B cell (primary cell): ENCODE results near the gene CCDC88B. TPM values are rescaled to one million over a fixed set of nuclear protein-coding genes. Genes with fewer than 3 reads are reported as not detected.

ENCODE experiments used
- ATAC-seq: fragments of 200-7000 bp; cut with Tn5 transposase; one replicate; pipeline ENCODE4 v1.10.0; 2021; ENCODE audit warnings: low read depth, mild to moderate bottlenecking, moderate number of reproducible peaks, moderate library complexity
- CTCF ChIA-PET: fragments of 350-600 bp; sonication (Branson Sonifier 250); formaldehyde crosslinking; loops from one replicate; lab custom pipeline; 2021; ENCODE audit warnings: antibody characterized with exemption, inconsistent platforms; lab: Charles Lee
- POLR2A ChIA-PET: fragments of 350-600 bp; sonication (Branson Sonifier 250); formaldehyde crosslinking; loops from one replicate; lab custom pipeline; 2021; ENCODE audit warnings: antibody characterized with exemption; lab: Charles Lee
- DNase-seq: peaks from one replicate; pipeline ENCODE4 v3.0.0; 2013
- H2AFZ ChIP-seq: 2 replicates; pipeline ENCODE4 v1.6.1; 2012; ENCODE audit warnings: mild to moderate bottlenecking, low read depth, low read length; ENCODE audit not compliant: insufficient read depth, poor library complexity, severe bottlenecking
- H3K27ac ChIP-seq, 2 donors: 1 replicate in 1 of 2; 2 replicates in 1 of 2; pipeline ENCODE4 v1.5.1; 2012 to 2013; ENCODE audit warnings: low read length in 2 of 2, mild to moderate bottlenecking in 2 of 2, moderate library complexity in 1 of 2
- H3K27me3 ChIP-seq, 4 experiments: fragments of 200-600 bp in 1 of 4; sonication (generic) in 1 of 4; replicated peaks in 1 of 4; 1 replicate in 2 of 4; 2 replicates in 2 of 4; pipeline versions ENCODE4 v1.6.1 to v1.7.0; 2013 to 2016; ENCODE audit warnings: low read length in 3 of 4, mild to moderate bottlenecking in 2 of 4, mixed read lengths in 1 of 4, moderate library complexity in 1 of 4; ENCODE audit not compliant: insufficient read depth in 4 of 4, control insufficient read depth in 3 of 4; ENCODE audit errors: control extremely low read depth in 1 of 4
- H3K36me3 ChIP-seq, 2 experiments: replicated peaks in 1 of 2; 1 replicate in 1 of 2; 2 replicates in 1 of 2; pipeline versions ENCODE4 v1.6.1 to v1.7.1; 2013; ENCODE audit warnings: low read length in 1 of 2; ENCODE audit not compliant: insufficient read depth in 2 of 2, control insufficient read depth in 1 of 2; ENCODE audit errors: control extremely low read depth in 1 of 2, extremely low read depth in 1 of 2
- H3K4me1 ChIP-seq, 2 donors: fragments of 200-600 bp in 1 of 2; sonication (generic) in 1 of 2; 1 replicate in 1 of 2; 2 replicates in 1 of 2; pipeline versions ENCODE4 v1.5.1 to v1.6.1; 2013 to 2017; ENCODE audit warnings: low read length in 2 of 2; ENCODE audit not compliant: control insufficient read depth in 2 of 2, insufficient read depth in 2 of 2
- H3K4me2 ChIP-seq: replicated peaks from 2 replicates; pipeline ENCODE3; 2012; ENCODE audit warnings: mild to moderate bottlenecking, low read depth, low read length; ENCODE audit not compliant: poor library complexity, severe bottlenecking
- H3K4me3 ChIP-seq, 5 experiments: fragments of 200-600 bp in 1 of 5; sonication (generic) in 1 of 5; 1 replicate in 3 of 5; 2 replicates in 2 of 5; pipeline versions ENCODE4 v1.5.1 to v1.7.0; 2011 to 2016; ENCODE audit warnings: low read length in 4 of 5, mild to moderate bottlenecking in 4 of 5, low read depth in 2 of 5, control low read depth in 1 of 5, moderate library complexity in 1 of 5; ENCODE audit not compliant: insufficient read depth in 1 of 5; ENCODE audit errors: control extremely low read depth in 1 of 5, extremely low read depth in 1 of 5
- H3K79me2 ChIP-seq: fragments of 200-600 bp; sonication (generic); one replicate; pipeline ENCODE4 v1.6.0; 2016; ENCODE audit warnings: low read length; ENCODE audit not compliant: control insufficient read depth, insufficient read depth
- H3K9ac ChIP-seq: fragments of 200-600 bp; sonication (generic); 2 replicates; pipeline ENCODE4 v1.6.1; 2017; ENCODE audit warnings: mild to moderate bottlenecking, low read length, moderate library complexity
- H3K9me3 ChIP-seq, 3 donors: one replicate each; pipeline versions ENCODE4 v1.6.1 to v1.7.1; 2013; ENCODE audit warnings: low read length in 2 of 3; ENCODE audit not compliant: control insufficient read depth in 2 of 3, insufficient read depth in 1 of 3; ENCODE audit errors: control extremely low read depth in 1 of 3
- H4K20me1 ChIP-seq: 2 replicates; pipeline ENCODE4 v1.6.0; 2012; ENCODE audit warnings: mild to moderate bottlenecking, low read length; ENCODE audit not compliant: insufficient read depth, control insufficient read depth, poor library complexity, severe bottlenecking
- H3K27ac Mint-ChIP-seq: one replicate; pipeline ENCODE4 v1.8.0; 2021; ENCODE audit warnings: mixed read lengths
- H3K27me3 Mint-ChIP-seq: one replicate; pipeline ENCODE4 v1.8.0; 2021; ENCODE audit warnings: mixed read lengths
- H3K4me1 Mint-ChIP-seq: one replicate; pipeline ENCODE4 v1.8.0; 2021; ENCODE audit warnings: mixed read lengths
- H3K4me3 Mint-ChIP-seq: one replicate; pipeline ENCODE4 v1.8.0; 2021; ENCODE audit warnings: mixed read lengths
- H3K9me3 Mint-ChIP-seq: one replicate; pipeline ENCODE4 v1.8.0; 2022; ENCODE audit warnings: mixed read lengths; ENCODE audit not compliant: insufficient read depth
- EZH2 ChIP-seq: IDR thresholded peaks from 2 replicates; pipeline ENCODE4 v1.6.1; 2012; ENCODE audit warnings: borderline replicate concordance, low read depth, mild to moderate bottlenecking, moderate library complexity, low read length; ENCODE audit not compliant: insufficient read depth, poor library complexity, severe bottlenecking
- WGBS: methylation state at CpG from one replicate; pipeline ENCODE4 v1.1.5; 2013; ENCODE audit warnings: missing lambda C conversion rate; ENCODE audit not compliant: insufficient coverage; 5-methylcytosine and 5-hydroxymethylcytosine counted together
- intact Hi-C: fragments of 100-400 bp; cut with micrococcal nuclease; formaldehyde crosslinking; loops from one replicate; pipeline ENCODE4 v1.10.0; 2022
- polyA plus RNA-seq: library from polyadenylated mRNA; depleted of rRNA; stranded (reverse); fragments of >200 nt; gene quantifications from 2 replicates; pipeline ENCODE4 v1.2.3, GENCODE V29; 2012
- total RNA-seq, 2 donors: library from RNA; stranded (reverse); fragments of 120-200 nt in 1 of 2; gene quantifications; 1 replicate in 1 of 2; 2 replicates in 1 of 2; pipeline versions ENCODE4 v1.2.3 to v1.2.4, GENCODE V29; 2013 to 2022
- TF ChIP-seq, protein P1 (sequence below): fragments of 200-600 bp; IDR thresholded peaks from one replicate; pipeline ENCODE4 v1.8.0; 2022; ENCODE audit warnings: antibody characterized with exemption, mild to moderate bottlenecking

Gene CCDC88B
- total and polyA plus RNA-seq, 2 donors (not counting 1 experiment from before 2014, with no cell fraction given): 172 to 208 TPM

DNA sequence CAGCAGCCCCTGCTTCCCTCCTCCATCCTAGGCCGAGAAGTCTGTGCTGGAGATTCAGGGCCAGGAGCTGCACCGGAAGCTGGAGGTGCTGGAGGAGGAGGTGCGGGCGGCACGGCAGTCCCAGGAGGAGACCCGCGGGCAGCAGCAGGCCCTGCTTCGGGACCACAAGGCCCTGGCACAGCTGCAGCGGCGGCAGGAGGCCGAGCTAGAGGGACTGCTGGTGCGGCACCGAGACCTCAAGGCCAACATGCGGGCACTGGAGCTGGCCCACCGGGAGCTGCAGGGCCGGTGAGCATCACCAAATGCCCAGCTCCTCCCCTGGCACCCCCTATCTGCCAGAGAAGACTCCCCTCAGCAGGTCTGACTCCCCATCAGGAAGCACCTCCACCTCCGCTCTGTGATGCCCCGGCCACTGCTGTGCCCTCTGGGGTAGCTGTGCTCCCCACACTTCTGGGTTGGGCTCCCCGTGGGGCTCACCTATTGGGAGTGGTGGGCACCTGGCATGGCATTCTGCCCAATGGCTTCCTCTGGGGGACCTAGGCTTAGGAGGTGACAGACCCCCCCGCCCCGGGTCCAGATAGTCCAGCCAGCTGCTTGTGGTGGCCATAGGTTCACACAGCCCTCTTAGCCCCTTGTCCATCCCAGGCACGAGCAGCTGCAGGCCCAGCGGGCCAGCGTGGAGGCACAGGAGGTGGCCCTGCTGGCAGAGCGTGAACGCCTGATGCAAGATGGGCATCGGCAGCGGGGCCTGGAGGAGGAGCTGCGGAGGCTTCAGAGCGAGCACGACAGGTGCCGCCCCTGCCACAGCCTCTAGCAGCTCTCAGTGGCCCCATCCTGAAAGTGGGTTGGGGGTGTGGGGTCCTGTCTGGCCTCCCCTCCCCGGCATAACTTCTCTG is 12.3 kb downstream of the CCDC88B start:
- ChIA-PET POLR2A (interaction anchor here (0.9 kb wide), 1 partner anchor 35 kb away, joined by 3 read pairs; the partner anchor contains the start of genes PRDX5 and TRMT112), CTCF (interaction anchor here (1.3 to 10.2 kb wide), 4 partner anchors 17 to 148 kb away, joined by 4 to 188 read pairs (median 6); partner anchors contain the start of genes PRDX5 and TRMT112)
- Histone ChIP-seq H3K36me3 (peaks cover 2 to 26% of the 10 kb centered on the region in 2 experiments), H3K79me2 (peaks cover 3% of the 10 kb centered on the region), H3K4me2 (no peak overlapping the region), H3K9ac (no peak overlapping the region), H3K4me1 (peaks cover 0 to 15% of the 10 kb centered on the region in 2 donors), H4K20me1 (peaks cover 21% of the 10 kb centered on the region), H3K27me3 (no peaks in the 10 kb centered on the region), H2AFZ (no peak overlapping the region), H3K9me3 (no peaks in the 10 kb centered on the region), H3K4me3 (no peak overlapping the region), H3K27ac (no peak overlapping the region)
- WGBS: 97% methylated on average over 29 of the region's 33 CpGs
- Mint-ChIP-seq H3K4me3 (no peak overlapping the region), H3K27me3 (no peaks in the 10 kb centered on the region), H3K9me3 (no peaks in the 10 kb centered on the region), H3K27ac (no peak overlapping the region), H3K4me1 (peaks cover 11% of the 10 kb centered on the region)
- intact Hi-C loops: no loop called here
- no peak for TF ChIP-seq EZH2
- TF ChIP-seq, protein P1, sequence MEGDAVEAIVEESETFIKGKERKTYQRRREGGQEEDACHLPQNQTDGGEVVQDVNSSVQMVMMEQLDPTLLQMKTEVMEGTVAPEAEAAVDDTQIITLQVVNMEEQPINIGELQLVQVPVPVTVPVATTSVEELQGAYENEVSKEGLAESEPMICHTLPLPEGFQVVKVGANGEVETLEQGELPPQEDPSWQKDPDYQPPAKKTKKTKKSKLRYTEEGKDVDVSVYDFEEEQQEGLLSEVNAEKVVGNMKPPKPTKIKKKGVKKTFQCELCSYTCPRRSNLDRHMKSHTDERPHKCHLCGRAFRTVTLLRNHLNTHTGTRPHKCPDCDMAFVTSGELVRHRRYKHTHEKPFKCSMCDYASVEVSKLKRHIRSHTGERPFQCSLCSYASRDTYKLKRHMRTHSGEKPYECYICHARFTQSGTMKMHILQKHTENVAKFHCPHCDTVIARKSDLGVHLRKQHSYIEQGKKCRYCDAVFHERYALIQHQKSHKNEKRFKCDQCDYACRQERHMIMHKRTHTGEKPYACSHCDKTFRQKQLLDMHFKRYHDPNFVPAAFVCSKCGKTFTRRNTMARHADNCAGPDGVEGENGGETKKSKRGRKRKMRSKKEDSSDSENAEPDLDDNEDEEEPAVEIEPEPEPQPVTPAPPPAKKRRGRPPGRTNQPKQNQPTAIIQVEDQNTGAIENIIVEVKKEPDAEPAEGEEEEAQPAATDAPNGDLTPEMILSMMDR: no peak
- ATAC-seq (no peak), DNase-seq (no peak)
